Activated T-cell treated with anti-CD3 and anti-CD28 coated beads, Interleukin-2, amount 50 U/mL, for 4 hours (primary cell): ENCODE measurements around the gene MKRN1. TPM values are rescaled to one million over a fixed set of nuclear protein-coding genes. Genes with fewer than 3 reads are reported as not detected.
"Not testable (repeated sequence)": the region's sequence is repeated elsewhere in the genome, so short reads cannot be mapped to it uniquely, and the experiment has no call there.

Experiments
- ATAC-seq, 2 donors: fragments of 200-7000 bp; cut with Tn5 transposase; one replicate each; pipeline ENCODE4 v1.10.0; 2021
- DNase-seq: peaks from one replicate; pipeline ENCODE4 v3.0.0-alpha.2; 2020
- H3K27me3 Mint-ChIP-seq: one replicate; pipeline ENCODE4 v1.8.0; 2021; ENCODE audit warnings: low read depth, mixed read lengths
- H3K36me3 Mint-ChIP-seq: one replicate; pipeline ENCODE4 v1.8.0; 2022; ENCODE audit warnings: mixed read lengths; ENCODE audit not compliant: insufficient read depth
- H3K4me1 Mint-ChIP-seq: one replicate; pipeline ENCODE4 v1.8.0; 2021; ENCODE audit warnings: low read depth, mixed read lengths
- H3K4me3 Mint-ChIP-seq: one replicate; pipeline ENCODE4 v1.8.0; 2021; ENCODE audit warnings: mild to moderate bottlenecking, moderate library complexity, mixed read lengths
- H3K9me3 Mint-ChIP-seq: one replicate; pipeline ENCODE4 v1.8.0; 2021; ENCODE audit warnings: mixed read lengths
- total RNA-seq, 3 donors: library from RNA; stranded (reverse); gene quantifications; one replicate each; pipeline ENCODE4 v1.2.1, GENCODE V29; 2021

Gene MKRN1
- total RNA-seq, 3 donors from 2014 or later = 42.9 to 54.1 (median 51.9) TPM

DNA sequence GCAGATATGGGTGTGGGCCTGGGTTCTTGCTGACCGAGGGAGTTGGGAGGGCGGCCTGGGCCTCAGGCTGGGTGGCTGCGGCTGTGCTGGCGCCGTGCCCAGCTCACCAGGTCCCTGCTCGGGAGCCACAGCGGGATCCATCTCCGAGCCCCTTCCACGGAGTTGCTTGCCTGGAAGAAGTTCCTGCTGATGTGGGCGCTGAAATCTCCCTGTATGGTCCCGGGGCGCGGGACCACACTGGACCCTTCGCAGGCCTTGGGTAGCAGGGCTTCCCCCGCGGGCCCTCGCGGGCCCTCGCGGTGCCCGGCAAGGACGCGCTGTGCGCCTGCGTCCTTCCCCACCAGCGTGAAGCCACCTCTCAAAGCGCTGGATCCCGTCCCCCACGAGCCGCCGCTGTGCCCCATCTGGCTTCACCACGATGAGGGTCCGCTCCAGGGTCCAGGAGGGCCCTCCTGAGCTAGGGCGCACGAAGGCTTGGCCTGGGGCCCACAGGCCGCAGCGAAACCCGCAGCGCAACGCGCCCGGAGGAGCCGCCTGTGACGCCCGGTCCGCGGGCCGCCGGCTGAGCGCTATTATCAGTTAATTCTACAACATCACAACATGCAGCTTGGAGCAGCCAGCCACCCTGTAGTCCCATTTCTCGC, 43.9 kb downstream of the MKRN1 start:
- Mint-ChIP-seq H3K4me3 (no peak overlapping the region), H3K27me3 (no peaks in the 10 kb centered on the region), H3K4me1 (peaks cover 3% of the 10 kb centered on the region), H3K36me3 (no peaks in the 10 kb centered on the region), H3K9me3 (no peaks in the 10 kb centered on the region)
- no peak for ATAC-seq
- DNase-seq = no peak

DNA sequence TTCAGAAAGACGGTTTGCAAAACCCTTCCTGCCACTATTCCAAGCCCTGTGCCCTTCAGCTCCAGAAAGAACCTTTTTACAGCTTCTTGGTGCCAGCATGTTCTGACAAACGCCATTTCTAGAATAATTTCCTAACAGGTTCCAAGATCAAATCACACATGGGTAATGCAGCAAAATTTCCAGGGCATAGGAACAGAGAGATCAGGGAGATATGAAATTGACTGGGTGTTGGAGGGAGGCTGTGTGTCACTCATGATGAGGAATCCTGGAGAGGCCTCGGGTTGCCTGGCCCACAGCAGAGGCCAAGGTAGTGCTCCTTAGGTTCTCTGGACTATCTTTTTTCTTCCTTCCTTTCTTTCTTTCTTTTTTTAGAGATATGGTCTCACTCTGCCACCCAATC, 45.9 kb downstream of the MKRN1 start:
- no peaks in the 10 kb centered on the region for H3K27me3 Mint-ChIP-seq
- no peaks in the 10 kb centered on the region for H3K36me3 Mint-ChIP-seq
- H3K4me1 Mint-ChIP-seq = no peaks in the 10 kb centered on the region
- H3K4me3 Mint-ChIP-seq = no peak overlapping the region
- ATAC-seq (no peak), DNase-seq (no peak)
- no peaks in the 10 kb centered on the region for H3K9me3 Mint-ChIP-seq

DNA sequence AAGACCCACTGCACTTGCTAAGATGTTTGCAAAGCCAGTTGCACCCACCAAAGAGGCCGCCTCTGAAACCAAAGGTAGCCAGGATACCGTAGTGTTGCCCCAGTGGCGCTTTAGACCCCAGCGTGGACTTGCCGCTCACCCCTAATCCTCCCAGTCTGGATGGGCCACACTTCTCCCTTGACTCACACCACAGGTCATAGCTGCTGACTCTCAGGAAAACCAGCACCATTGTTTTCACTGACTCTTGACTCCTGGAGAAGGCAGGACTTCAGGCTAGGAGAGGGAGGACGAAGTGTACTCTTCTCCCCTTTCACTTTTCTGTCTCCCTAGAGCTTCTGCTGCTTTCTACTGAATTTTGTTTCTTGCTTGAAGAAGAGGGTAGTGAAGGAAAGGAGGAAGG, 53.2 kb downstream of the MKRN1 start:
- ATAC-seq (peak in 1 of 2 donors; percentile 23), DNase-seq (no peak)
- no peaks in the 10 kb centered on the region for H3K9me3 Mint-ChIP-seq

DNA sequence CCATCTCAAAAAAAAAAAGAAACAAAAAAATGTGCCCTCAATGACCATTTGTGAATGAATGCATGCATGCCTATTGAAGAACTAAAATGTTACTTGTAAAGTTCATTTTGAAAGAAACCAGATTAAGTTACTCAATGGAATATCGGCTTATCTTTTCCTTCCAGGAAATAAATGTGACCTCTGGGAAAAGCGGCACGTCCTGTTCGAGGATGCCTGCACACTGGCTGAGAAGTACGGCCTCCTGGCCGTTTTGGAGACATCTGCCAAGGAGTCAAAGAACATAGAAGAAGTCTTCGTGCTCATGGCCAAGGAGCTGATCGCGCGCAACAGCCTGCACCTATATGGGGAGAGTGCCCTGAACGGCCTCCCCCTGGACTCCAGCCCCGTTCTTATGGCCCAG, 53.6 kb downstream of the MKRN1 start:
- Mint-ChIP-seq H3K9me3 (no peaks in the 10 kb centered on the region), H3K36me3 (peaks cover 10% of the 10 kb centered on the region), H3K4me1 (no peaks in the 10 kb centered on the region), H3K27me3 (no peaks in the 10 kb centered on the region), H3K4me3 (no peak overlapping the region)
- DNase-seq (no peak), ATAC-seq (no peak)

More for the DNA sequence above, 53.2 kb downstream of the MKRN1 start:
- Mint-ChIP-seq H3K4me3 (no peak overlapping the region), H3K4me1 (no peaks in the 10 kb centered on the region), H3K27me3 (no peaks in the 10 kb centered on the region), H3K36me3 (peaks cover 10% of the 10 kb centered on the region)

DNA sequence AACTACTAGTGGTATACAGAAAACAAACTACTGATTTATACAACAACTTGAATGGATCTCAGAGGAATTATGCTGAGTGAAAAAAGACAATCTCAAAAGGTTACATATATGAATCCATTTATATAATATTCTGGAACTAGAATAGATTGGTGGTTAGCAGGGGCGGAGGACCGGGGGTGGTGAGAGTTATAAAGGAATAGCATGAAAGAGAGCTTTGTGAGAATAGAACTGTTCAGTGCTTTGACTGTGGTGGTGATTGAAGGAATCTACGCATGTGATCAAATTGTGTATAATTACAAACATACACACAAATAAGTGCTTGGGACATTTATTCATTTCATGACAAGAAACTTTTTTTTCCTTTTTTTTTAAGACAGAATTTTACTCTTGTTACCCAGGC, 55.8 kb downstream of the MKRN1 start:
- Mint-ChIP-seq H3K4me3 (no peak overlapping the region), H3K27me3 (no peaks in the 10 kb centered on the region), H3K4me1 (no peaks in the 10 kb centered on the region), H3K36me3 (peaks cover 10% of the 10 kb centered on the region), H3K9me3 (no peaks in the 10 kb centered on the region)
- ATAC-seq (no peak), DNase-seq (no peak)

DNA sequence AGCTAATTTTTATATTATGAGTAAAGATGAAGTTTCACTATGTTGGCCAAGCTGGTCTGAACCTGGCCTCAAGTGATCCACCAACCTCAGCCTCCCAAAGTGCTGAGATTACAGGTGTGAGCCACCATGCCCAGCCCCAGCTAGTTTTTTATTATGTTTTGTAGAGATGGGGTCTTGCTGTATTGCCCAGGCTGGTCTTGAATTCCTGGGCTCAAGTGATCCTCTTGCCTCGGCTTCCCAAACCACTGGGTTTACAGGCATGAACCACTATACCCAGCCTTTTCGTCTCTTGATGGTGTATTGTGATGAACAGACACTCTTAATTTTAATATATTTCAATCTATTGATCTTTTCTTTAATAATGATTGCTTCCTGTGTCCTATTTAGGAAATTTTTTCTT, 57.8 kb downstream of the MKRN1 start:
- H3K36me3 Mint-ChIP-seq = peaks cover 10% of the 10 kb centered on the region
- no peaks in the 10 kb centered on the region for H3K9me3 Mint-ChIP-seq
- H3K27me3 Mint-ChIP-seq = no peaks in the 10 kb centered on the region
- H3K4me1 Mint-ChIP-seq = peaks cover 4% of the 10 kb centered on the region
- no peak for ATAC-seq
- H3K4me3 Mint-ChIP-seq = no peak overlapping the region
- DNase-seq = no peak

DNA sequence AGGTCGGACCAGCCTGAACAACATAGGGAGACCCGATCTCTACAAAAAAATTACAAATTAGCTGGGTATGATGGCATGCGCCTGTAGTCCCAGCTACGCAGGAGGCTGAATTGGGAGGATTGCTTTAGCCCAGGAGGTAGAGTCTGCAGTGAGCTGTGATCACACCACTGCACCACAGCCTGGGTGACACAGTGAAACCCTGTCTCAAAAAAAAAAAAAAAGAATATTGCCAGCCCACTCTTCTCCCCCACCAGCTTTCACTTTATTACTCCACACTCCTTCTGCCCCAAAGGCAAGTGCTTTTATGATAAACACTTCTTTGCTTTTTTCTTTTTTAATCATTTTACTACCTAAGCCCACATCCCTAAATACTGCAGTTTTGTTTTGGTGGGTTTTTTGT, 60.7 kb downstream of the MKRN1 start:
- peaks cover 4% of the 10 kb centered on the region for H3K4me1 Mint-ChIP-seq
- H3K36me3 Mint-ChIP-seq = peaks cover 16% of the 10 kb centered on the region
- no peak overlapping the region for H3K4me3 Mint-ChIP-seq
- no peaks in the 10 kb centered on the region for H3K27me3 Mint-ChIP-seq
- ATAC-seq (peak in 1 of 2 donors; percentile 43), DNase-seq (no peak)
- no peaks in the 10 kb centered on the region for H3K9me3 Mint-ChIP-seq

DNA sequence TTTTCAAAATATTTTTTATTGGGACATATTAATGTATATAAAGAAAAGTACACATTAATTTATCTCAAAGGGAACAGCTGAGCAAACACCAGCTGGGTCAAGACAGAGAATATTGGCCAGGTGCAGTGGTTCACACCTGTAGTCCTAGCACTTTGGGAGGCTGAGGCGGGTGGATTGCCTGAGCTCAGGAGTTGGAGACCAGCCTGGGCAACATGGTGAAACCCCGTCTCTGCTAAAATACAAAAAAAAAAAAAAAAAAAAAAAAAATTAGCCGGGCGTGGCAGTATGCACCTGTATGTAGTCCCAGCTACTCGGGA, 61.2 kb downstream of the MKRN1 start:
- not testable (repeated sequence) for H3K27me3 Mint-ChIP-seq, H3K9me3 Mint-ChIP-seq, ATAC-seq, H3K4me1 Mint-ChIP-seq, DNase-seq, H3K4me3 Mint-ChIP-seq
- peaks cover 14% of the 10 kb centered on the region for H3K36me3 Mint-ChIP-seq

DNA sequence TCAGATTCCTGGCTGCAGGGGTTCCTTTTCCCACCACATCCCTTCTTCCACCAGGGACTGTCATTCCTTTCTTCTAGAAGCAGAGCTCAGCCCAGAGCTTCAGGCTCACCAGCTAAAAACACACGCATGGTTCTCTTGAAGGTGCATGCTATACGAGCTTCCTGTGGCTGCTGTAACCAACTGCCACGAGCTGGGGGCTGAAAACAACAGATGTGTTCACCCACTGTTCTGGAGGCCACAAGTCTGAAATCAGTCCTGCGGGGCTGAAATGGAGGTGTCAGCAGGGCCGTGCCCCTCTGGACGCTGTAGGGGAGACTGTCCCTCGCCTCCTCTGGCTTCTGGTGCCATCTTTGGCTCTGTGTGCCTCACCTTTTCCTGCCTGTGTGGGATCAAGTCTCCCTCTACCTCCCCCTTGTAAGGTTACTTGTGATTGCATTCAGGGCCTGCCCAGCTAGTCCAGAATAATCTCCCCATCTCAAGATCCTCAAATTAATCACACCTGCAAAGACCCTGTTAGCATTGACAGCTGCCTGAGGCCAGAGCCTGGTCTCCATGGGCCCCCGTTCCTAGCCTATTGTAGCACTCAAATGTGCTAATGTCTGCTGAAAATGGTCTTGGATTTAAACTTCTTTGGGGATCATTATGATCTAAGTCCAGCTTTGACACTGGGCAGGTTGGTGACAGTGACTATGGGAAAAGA, 61.7 kb downstream of the MKRN1 start:
- Mint-ChIP-seq H3K36me3 (peaks cover 16% of the 10 kb centered on the region), H3K27me3 (no peaks in the 10 kb centered on the region), H3K4me3 (no peak overlapping the region), H3K4me1 (peaks cover 4% of the 10 kb centered on the region), H3K9me3 (no peaks in the 10 kb centered on the region)
- DNase-seq (no peak), ATAC-seq (no peak)

DNA sequence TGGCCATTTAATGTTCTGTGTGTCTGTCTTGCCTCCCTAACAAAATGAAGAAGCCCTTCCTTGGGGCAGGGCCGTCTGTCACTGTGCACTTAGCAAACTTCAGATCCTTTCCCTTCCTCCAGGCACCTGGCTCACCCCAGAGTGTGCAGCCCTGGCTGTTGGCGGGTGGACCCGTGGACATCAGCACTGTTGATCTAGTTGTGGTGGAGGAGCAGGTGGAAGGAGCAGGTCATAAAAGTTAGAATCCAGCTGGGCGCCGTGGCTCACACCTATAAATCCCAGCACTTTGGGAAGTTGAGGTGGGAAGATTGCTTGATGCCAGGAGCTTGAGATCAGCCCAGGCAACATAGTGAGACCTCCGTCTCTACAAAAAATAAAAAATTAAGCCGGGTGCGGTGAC, 62.7 kb downstream of the MKRN1 start:
- Mint-ChIP-seq H3K9me3 (no peaks in the 10 kb centered on the region), H3K36me3 (peaks cover 15% of the 10 kb centered on the region), H3K4me1 (peaks cover 4% of the 10 kb centered on the region), H3K27me3 (no peaks in the 10 kb centered on the region), H3K4me3 (no peak overlapping the region)
- ATAC-seq (no peak), DNase-seq (no peak)

DNA sequence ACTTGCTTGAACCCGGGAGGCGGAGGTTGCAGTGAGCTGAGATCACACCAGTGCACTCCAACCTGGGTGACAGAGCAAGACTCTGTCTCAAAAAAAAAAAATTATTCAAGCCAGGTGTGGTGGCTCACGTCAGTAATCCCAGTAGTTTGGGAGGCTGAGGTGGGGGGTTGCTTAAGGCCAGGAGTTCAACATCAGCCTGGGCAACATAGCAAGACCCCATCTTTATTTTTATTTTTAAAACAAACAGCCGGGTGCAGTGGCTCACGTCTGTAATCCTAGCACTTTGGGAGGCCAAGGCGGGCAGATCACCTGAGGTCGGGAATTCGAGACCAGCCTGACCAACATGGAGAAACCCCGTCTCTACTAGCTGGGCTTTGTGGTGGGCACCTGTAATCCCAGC, 63.5 kb downstream of the MKRN1 start:
- not testable (repeated sequence) for H3K27me3 Mint-ChIP-seq, H3K9me3 Mint-ChIP-seq, H3K4me1 Mint-ChIP-seq, ATAC-seq, DNase-seq, H3K4me3 Mint-ChIP-seq
- peaks cover 17% of the 10 kb centered on the region for H3K36me3 Mint-ChIP-seq

DNA sequence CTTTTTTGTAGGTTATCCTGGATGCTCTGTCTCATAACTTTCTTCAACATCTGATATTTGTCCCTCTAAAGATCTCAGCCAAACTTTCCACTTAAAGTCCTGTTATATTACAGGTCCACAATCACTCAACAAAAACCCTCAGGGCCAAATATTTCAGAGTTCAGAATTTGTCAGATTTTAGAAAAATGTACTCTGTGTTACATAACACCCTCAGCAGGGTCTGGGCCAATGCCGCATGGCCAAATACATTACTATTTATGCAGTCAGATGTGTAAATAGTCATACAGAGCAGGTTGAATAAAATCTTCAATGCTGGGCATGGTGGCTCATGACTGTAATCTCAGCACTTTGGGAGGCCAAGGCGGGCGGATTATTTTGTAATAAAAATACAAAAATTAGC, 63.9 kb downstream of the MKRN1 start:
- no peak for ATAC-seq
- H3K4me3 Mint-ChIP-seq = no peak overlapping the region

DNA sequence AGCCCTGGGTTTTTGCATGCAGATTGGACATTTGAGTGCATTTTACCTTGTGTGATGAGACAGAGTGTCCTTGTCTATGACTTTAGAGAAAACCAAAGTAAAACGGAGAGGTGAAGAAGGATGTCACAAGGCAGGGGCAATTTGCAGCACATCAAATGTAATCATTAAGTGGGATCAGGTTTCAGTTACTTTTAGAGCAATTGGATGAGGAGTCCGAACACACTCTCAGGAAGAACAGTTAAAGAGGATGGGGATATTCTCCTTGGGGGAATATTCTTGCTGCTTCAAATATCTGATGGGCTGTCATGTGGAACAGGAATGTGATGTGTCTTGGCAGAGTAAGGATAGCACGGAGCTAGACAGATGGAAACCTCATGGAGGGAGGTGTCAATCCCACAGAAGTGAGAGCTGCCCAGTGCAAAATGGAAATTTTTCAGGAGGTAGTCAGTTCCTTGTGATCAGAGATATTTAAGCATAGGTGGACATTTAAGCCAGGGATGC, 74.7 kb downstream of the MKRN1 start:
- DNase-seq (no peak), ATAC-seq (no peak)
- Mint-ChIP-seq H3K4me1 (peaks cover 29% of the 10 kb centered on the region), H3K4me3 (peak overlapping the region; percentile 90), H3K36me3 (peaks cover 7% of the 10 kb centered on the region), H3K9me3 (no peaks in the 10 kb centered on the region), H3K27me3 (no peaks in the 10 kb centered on the region)

More for the DNA sequence above, 63.9 kb downstream of the MKRN1 start:
- Mint-ChIP-seq H3K4me1 (peaks cover 4% of the 10 kb centered on the region), H3K27me3 (no peaks in the 10 kb centered on the region), H3K36me3 (peaks cover 17% of the 10 kb centered on the region), H3K9me3 (no peaks in the 10 kb centered on the region)
- no peak for DNase-seq

DNA sequence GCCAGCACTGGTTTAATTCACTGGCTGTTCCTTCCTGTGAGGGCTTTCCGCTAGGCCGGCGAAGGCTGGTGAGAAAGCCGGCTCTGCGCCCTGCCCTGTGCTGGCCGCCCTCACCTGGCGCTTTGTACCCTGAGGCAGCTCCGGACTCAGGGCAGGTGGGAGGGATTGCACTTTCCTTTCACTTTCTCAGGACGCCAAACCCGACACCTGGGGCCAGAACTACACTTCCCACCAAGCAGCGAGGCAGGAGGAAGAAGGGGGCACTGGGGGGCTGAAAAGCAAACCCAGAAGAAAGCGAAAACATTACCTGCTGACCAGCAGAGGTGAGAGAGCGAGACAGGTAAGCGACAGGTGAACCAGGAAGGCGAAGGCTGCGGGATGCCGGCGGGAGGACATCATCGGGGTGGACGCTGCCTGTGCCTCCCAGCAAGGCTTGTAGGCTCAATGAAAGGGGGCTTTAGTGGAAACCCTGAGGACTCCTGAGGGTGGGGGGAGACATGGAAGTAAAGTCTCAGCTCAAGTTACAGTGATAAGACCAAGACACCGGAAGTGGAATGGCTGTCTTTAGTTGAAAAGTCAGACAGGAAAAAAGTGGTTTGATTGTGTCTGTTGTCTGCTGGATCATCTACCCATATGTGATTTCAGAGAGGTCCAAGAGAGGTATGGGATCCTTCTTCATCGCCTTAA, 75.3 kb downstream of the MKRN1 start, which contains the start of gene RAB19:
Gene RAB19, plus strand, starts transcription at position 181 of the 687 bp plus-strand sequence. CDS start 3,589 bp downstream, outside the sequence.
- H3K27me3 Mint-ChIP-seq = no peaks in the 10 kb centered on the region

More for the DNA sequence above, 75.3 kb downstream of the MKRN1 start, which contains the start of gene RAB19:
- Mint-ChIP-seq H3K4me3 (peak within 1 kb of the TSS; percentile 90), H3K9me3 (no peaks in the 10 kb centered on the region), H3K36me3 (peaks cover 7% of the 10 kb centered on the region), H3K4me1 (peaks cover 29% of the 10 kb centered on the region)
- peak; percentile 69 to 79 for ATAC-seq
- DNase-seq = peak; percentile 31
